ENCODE results near the gene DDIAS. TPM values are rescaled to one million over a fixed set of nuclear protein-coding genes. Genes with fewer than 3 reads are reported as not detected.

The DDIAS gene
- total RNA-seq, 3 donors from 2014 or later = 0.66 to 2.5 (median 1.3) TPM

- Histone ChIP-seq H3K9me3 (no peaks in the 10 kb centered on the region), H3K36me3 (no peaks in the 10 kb centered on the region), H3K27ac (no peak overlapping the region), H3K27me3 (no peaks in the 10 kb centered on the region), H3K4me1 (peaks cover 0 to 18% of the 10 kb centered on the region in 2 donors), H3K4me3 (peak overlapping the region; percentile 62 to 94 (median 67))
- intact Hi-C loops (cut with DNase I; ENCODE audit: low total_unique reads) = no loop called here
- DNase-seq (ENCODE audit: low spot score in 2 of 2) = no peak
- TF ChIP-seq POLR2AphosphoS5 (IDR thresholded peaks at IDR 0.05) (no peak), POLR2A (IDR thresholded peaks at IDR 0.05) (no peak)
Observed at GRCh38 chr11:82901922-82902485, 468 bp downstream of the DDIAS start.

DNA sequence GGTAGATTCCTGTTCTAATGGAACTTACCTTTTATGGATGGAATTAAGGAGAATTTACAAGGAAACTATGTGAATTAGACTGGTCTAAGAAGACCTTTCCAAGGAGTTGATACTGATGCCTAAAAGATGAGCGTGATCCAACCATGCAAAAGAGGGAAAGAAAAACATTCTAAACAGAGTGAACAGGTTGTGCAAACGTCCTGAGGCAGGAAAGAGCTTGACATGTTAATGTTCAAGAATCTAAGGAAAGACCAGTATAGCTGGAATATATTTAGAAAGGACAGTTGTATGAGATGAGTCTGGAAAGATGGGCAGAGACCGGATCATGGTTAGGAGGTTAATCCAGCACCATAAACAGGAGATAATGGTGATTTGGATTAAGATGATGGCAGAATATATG lies 1.3 kb downstream of the DDIAS start:
- no peak overlapping the region for H3K4me3 ChIP-seq
- no peaks in the 10 kb centered on the region for H3K9me3 ChIP-seq
- no peaks in the 10 kb centered on the region for H3K27me3 ChIP-seq
- TF ChIP-seq, protein P1, sequence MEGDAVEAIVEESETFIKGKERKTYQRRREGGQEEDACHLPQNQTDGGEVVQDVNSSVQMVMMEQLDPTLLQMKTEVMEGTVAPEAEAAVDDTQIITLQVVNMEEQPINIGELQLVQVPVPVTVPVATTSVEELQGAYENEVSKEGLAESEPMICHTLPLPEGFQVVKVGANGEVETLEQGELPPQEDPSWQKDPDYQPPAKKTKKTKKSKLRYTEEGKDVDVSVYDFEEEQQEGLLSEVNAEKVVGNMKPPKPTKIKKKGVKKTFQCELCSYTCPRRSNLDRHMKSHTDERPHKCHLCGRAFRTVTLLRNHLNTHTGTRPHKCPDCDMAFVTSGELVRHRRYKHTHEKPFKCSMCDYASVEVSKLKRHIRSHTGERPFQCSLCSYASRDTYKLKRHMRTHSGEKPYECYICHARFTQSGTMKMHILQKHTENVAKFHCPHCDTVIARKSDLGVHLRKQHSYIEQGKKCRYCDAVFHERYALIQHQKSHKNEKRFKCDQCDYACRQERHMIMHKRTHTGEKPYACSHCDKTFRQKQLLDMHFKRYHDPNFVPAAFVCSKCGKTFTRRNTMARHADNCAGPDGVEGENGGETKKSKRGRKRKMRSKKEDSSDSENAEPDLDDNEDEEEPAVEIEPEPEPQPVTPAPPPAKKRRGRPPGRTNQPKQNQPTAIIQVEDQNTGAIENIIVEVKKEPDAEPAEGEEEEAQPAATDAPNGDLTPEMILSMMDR (IDR thresholded peaks at IDR 0.05) = no peak
- TF ChIP-seq POLR2A (IDR thresholded peaks at IDR 0.05) = no peak
- TF ChIP-seq POLR2AphosphoS5 (IDR thresholded peaks at IDR 0.05) = no peak
- intact Hi-C loops (cut with DNase I; ENCODE audit: low total_unique reads) = no loop called here
- no peak overlapping the region for H3K27ac ChIP-seq
- H3K4me1 ChIP-seq = peaks cover 0 to 18% of the 10 kb centered on the region in 2 donors
- H3K36me3 ChIP-seq = no peaks in the 10 kb centered on the region
- DNase-seq (ENCODE audit: low spot score in 2 of 2) = no peak

DNA sequence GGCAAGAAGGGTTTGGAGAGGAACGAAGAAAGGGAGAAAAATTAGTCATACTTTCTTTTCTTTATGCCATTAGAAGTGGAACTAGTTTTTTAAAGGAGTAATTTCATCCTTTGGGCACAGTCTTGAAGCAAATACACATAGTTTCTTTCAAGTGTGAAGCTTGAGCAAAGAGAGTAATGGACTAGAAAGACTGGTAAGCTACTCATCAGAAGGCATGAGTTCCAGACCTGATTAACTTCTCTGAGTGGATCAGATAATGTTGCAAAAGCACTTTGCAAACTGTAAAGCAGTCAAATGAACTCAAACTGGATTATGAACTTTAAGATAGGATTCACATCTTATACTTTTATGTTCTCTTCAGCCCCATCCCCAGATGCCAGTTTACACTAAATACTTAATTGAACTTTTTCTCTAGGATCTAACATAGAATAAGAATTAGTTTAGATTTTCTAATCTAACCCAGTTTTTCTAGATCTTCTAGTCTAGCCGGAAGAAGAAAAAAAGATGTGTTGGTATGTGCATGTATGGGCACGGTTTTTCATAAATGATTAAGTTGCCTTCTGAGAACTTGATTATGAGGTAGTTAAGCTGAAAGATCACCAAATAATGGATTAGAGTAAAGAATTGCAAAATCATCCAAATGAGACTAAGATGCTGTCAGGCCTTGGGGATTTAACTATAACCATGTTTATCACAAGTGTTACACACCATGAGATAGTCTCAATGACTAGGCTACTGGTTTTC lies 2.5 kb downstream of the DDIAS start:
- H3K4me1 ChIP-seq = peaks cover 0 to 11% of the 10 kb centered on the region in 2 donors
- no peaks in the 10 kb centered on the region for H3K9me3 ChIP-seq
- no peak for TF ChIP-seq POLR2AphosphoS5 (IDR thresholded peaks at IDR 0.05)
- TF ChIP-seq POLR2A (IDR thresholded peaks at IDR 0.05) = no peak
- TF ChIP-seq, protein P1 (IDR thresholded peaks at IDR 0.05) = no peak
- intact Hi-C loops (cut with DNase I; ENCODE audit: low total_unique reads) = no loop called here
- no peaks in the 10 kb centered on the region for H3K36me3 ChIP-seq
- no peak for DNase-seq (ENCODE audit: low spot score in 2 of 2)
- H3K27me3 ChIP-seq = no peaks in the 10 kb centered on the region
- no peak overlapping the region for H3K27ac ChIP-seq
- no peak overlapping the region for H3K4me3 ChIP-seq

GRCh38 chr11:82906236-82906635 lies 4.7 kb downstream of the DDIAS start:
- Histone ChIP-seq H3K4me1 (peaks cover 0 to 5% of the 10 kb centered on the region in 2 donors), H3K9me3 (no peaks in the 10 kb centered on the region), H3K27ac (no peak overlapping the region), H3K36me3 (no peaks in the 10 kb centered on the region), H3K27me3 (no peaks in the 10 kb centered on the region), H3K4me3 (no peak overlapping the region)
- intact Hi-C loops (cut with DNase I; ENCODE audit: low total_unique reads) = no loop called here
- no peak for TF ChIP-seq POLR2A (IDR thresholded peaks at IDR 0.05)
- TF ChIP-seq, protein P1 (IDR thresholded peaks at IDR 0.05) = peak; percentile 40 to 64 (median 60)
- no peak for DNase-seq (ENCODE audit: low spot score in 2 of 2)

- Histone ChIP-seq H3K27ac (no peak overlapping the region), H3K4me1 (peaks cover 0 to 3% of the 10 kb centered on the region in 2 donors), H3K27me3 (no peaks in the 10 kb centered on the region), H3K4me3 (no peak overlapping the region), H3K9me3 (no peaks in the 10 kb centered on the region), H3K36me3 (no peaks in the 10 kb centered on the region)
- intact Hi-C loops (cut with DNase I; ENCODE audit: low total_unique reads) = no loop called here
- DNase-seq (ENCODE audit: low spot score in 2 of 2) = no peak
- TF ChIP-seq POLR2A (IDR thresholded peaks at IDR 0.05) = no peak
- TF ChIP-seq, protein P1 (IDR thresholded peaks at IDR 0.05) = no peak
- no peak for TF ChIP-seq POLR2AphosphoS5 (IDR thresholded peaks at IDR 0.05)
Observed at GRCh38 chr11:82906931-82907330, 5.4 kb downstream of the DDIAS start.

Data from breast epithelium (tissue), 4 donors.